ENCODE measurements around the gene EIPR1.

EIPR1 gene

GRCh38 chr2:3324036-3324386 is 53.6 kb downstream of the EIPR1 start:
- DNase-seq (ENCODE audit: low spot score) = no peak

GRCh38 chr2:3323360-3324035 is 54.1 kb downstream of the EIPR1 start:
- DNase-seq (ENCODE audit: low spot score) = no peak

DNA sequence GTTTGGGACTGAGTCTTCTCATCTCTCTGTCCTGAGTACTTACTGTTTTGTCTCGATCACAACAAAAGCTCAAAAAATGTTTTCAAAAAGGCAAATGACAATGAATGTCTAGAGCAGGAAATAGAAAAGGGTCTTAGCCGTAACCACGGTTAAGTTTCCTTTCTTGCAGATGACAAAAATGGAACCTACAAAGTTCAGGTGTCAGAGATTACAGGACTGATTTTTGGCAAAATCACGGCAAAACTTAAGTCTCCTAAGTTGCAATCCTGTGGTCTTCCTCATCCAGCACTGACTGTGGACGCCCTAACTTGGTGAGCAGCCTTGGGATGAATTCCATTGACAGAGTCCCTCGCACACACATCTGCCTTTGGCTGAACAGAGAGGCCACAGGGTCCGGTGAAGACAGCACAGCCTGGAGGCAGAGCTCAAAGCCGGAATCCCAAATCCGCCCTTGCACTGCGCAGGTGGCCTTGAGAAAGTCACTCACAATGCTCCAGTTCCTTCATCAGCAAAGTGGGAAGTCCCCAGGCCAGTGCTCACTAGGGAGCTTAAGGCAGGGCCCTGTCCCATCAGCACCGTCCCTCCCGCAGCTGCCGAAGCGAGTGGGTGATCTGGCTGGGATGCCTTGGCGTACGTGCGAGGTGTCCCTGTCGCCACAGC is 55.2 kb downstream of the EIPR1 start:
- no peak for DNase-seq (ENCODE audit: low spot score)

GRCh38 chr2:3321825-3322224 is 55.8 kb downstream of the EIPR1 start:
- DNase-seq (ENCODE audit: low spot score) = no peak

DNA sequence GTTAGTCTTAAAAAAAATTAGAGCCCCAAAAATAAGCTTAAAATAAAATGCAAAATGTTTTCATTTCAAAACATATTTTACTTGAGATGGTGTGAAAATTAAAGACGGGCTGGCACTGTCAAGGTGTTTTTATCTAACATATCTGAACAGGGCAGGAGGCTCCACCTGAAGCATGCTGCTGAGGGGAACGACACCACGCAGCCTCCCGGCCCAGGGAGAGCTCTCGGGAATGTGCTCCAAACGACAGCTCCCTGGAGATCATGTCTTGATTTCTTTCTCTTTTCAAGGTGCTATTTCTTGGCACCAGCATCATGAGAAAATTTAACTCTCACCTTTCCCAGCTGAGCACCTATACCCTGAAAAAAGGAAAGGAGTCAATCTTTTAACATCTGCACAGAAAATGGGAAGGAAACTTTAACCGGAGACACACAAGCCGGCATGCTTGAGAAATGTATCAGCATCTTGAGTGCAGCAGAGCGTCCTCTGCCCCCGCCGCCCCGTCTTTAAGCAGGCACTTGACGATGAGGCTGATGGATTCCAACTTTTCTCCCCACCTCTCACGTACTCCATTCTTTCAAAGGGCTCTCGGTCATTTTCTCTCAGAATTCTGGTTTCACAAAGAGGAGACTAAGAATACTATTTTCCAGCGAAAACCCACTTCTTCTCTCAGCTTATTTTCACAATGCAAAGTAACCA is 56.6 kb downstream of the EIPR1 start:
- no peak for DNase-seq (ENCODE audit: low spot score)

DNA sequence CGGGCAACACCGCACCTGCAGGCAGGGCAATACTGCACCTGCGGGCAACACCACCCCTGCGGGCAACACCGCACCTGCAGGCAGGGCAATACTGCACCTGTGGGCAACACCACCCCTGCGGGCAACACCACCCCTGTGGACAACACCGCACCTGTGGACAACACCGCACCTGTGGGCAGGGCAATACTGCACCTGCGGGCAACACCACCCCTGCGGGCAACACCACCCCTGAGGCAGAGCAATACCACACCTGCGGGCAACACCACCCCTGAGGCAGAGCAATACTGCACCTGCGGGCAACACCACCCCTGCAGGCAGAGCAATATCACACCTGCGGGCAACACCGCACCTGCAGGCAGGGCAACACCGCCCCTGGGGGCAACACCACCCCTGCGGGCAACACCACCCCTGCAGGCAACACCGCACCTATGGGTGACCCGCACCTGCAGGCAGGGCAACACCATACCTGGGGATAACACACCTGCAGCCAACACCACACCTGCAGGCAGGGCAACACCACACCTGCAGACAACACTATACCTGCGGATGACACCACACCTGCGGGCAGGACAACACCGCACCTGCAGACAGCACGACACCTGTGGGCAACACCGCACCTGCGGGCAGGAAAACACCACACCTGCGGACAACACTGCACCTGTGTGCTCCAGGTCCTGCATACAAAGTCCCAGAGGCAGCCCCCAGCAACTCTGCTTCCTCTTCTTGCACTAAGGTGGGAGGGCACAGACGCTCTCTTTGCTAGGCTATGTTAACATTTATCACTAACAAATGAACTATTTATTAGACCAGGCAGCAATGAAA is 57.7 kb downstream of the EIPR1 start:
- DNase-seq (ENCODE audit: low spot score) = no peak

DNA sequence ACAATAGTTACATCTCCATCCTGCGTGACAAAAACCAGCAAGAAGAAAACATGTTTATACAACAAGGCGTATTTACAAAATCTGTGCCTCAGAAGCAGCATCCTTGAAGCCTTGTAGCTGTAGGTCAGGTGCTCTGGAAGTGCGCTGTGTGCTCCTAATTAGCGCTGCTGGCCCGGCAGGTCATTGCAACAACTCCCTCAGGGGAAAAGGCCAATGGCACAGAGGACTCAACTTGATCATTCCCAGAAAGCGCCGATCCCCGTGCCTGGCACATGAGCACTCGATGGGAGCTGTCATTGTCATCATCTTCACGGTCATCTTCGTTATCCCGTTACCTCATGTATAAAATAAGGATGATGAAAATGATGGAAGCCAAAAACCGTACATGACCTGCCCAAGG is 58.5 kb downstream of the EIPR1 start:
- DNase-seq (ENCODE audit: low spot score) = no peak

DNA sequence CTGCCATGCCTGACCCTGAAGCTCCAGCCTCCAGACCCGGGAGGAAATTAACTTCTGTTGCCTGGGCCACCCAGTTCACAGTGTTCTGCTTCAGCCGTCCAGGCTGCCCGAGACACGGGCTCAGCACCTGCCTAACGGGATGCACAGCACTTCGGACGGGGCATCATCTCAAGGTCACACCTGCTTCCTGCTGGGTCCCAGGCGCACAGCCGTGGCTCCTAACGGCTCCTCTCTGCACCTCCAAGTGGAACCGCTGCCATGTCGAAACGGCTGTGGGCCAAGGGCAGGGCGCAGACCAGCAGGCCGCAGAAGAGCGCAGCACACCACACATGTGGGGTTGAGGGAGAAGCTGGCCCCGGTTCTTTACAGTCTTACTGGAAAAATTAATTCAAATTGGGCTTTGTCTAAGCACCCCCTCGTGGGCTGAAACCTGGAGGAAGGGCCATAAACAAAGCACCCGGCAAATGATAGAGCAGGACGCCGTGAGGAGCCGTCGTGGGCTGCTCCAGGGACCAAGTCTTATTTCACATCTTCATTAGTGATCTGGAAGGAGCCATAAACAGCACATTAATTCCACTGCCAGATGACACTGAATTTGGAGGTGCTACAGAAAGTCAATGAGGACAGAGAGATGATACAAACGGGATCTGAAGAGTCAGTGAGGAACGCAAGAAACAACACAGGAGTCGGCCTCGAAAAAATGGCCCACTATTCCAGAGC is 59.6 kb downstream of the EIPR1 start:
- no peak for DNase-seq (ENCODE audit: low spot score)

DNA sequence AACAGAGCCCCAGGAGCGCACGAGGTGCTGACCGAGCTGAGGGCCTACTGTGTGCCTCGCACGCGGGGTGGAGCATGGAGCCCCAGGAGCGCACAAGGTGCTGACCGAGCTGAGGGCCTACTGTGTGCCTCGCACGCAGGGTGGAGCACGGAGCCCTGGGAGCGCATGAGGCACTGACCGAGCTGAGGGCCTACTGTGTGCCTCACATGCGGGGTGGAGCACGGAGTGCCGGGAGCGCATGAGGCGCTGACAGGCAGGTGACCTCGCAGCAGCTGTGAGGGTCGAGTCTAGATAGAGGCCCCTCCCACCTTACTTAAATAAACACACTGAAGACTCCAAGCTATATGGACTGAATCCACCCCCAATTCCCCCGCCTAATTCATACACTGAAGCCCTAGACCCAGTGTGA is 60.3 kb downstream of the EIPR1 start:
- DNase-seq (ENCODE audit: low spot score) = no peak

- DNase-seq (ENCODE audit: low spot score) = no peak
Observed at GRCh38 chr2:3316456-3317276, 61.0 kb downstream of the EIPR1 start.

DNA sequence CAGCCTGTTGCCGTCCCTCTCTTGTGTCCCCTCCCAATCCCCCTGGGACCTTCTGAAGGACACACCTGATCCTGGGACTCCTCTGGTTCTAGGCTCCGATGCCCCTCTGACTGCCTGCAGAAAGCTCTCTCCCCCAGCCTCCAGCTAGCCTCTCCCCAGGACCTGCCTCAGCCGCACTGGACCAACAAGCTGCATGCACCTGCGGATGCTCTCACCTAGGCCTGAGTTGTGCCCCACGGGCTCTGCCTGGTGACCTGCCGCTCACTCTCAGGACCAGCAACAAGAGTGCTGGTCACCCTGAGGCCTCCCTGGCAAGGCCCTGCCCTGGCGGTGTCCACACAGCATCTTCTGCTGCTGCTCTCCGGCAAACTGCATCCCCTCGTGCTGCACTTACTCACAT is 63.0 kb downstream of the EIPR1 start:
- DNase-seq (ENCODE audit: low spot score) = no peak

GRCh38 chr2:3313781-3314375 is 63.7 kb downstream of the EIPR1 start:
- no peak for DNase-seq (ENCODE audit: low spot score)

GRCh38 chr2:3312576-3313345 is 64.9 kb downstream of the EIPR1 start:
- DNase-seq (ENCODE audit: low spot score) = no peak

- DNase-seq (ENCODE audit: low spot score) = no peak
Observed at GRCh38 chr2:3311601-3312000, 66.0 kb downstream of the EIPR1 start.

- DNase-seq (ENCODE audit: low spot score) = no peak
Observed at GRCh38 chr2:3309496-3310355, 67.9 kb downstream of the EIPR1 start.

DNA sequence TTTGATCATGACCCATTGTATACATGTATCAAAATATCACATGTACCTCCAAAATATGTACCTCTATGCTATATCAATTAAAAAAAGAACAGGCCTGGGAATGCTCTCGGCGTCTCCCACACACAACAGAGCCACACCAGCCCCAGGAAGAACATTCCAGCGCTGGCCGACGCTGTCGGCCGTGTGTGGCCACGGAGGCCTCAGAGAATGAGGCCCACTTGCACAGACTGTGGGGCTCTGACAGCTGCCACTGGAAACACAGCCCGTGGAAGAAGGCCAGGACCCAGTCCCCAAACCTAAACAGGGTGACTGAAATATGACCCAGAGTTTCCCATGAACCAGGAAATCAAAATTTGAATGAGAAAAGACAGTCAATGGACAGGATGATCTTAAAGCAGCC is 69.7 kb downstream of the EIPR1 start:
- no peak for DNase-seq (ENCODE audit: low spot score)

DNA sequence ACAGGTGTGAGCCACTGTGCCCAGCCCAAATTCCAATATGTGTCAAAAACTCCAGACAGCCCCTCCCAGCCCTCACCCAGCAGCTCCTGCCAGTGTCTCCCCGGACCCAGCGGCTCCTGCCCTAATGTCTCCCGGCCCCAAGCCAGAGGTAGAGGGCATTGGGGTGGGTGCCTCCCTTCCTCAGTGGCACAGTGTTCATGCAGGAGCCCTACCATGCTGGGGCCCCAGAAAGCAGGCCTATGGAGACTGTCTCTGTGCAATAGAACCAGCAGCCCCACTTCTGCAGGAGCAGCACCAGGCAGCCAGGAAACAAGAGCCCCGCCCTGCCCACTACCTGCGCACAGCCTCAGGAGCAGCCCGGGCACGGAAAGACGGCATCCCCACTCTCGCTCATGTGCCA is 70.4 kb downstream of the EIPR1 start:
- no peak for DNase-seq (ENCODE audit: low spot score)

GRCh38 chr2:3305952-3306351 is 71.7 kb downstream of the EIPR1 start:
- DNase-seq (ENCODE audit: low spot score) = no peak

DNA sequence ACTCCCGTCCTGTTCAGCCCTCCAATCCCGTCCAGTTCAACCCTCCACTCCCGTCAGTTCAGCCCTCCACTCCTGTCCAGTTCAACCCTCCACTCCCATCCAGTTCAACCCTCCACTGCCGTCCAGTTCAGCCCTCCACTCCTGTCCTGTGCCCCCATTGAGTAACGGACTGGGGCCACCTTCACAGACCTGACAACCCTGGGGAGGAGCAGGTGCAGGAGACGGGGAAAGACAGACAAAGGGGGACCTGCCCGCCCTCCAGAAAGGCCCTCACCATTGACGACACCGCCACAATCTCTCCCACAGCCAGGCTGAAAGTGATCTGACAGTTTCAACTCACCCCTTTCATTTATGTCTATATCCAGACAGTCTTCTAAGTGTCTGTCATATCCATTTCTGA is 72.2 kb downstream of the EIPR1 start:
- no peak for DNase-seq (ENCODE audit: low spot score)

Measured in hepatic stellate cell (primary cell).